K562 (cell line): ENCODE measurements around the gene ARHGAP25.

Experiments
- ILK ChIP-seq: fragments of 450-650 bp; IDR thresholded peaks from 2 replicates; pipeline ENCODE4 v1.6.1; 2016; ENCODE audit warnings: missing genetic modification characterization, low read depth, mild to moderate bottlenecking, missing compliant biosample characterization, moderate library complexity, borderline replicate concordance
- MYNN ChIP-seq, 2 experiments: sonication (generic); formaldehyde crosslinking in 1 of 2; IDR thresholded peaks; 2 replicates each; pipeline versions ENCODE4 v1.5.0 to v1.6.1; 2016 to 2020; ENCODE audit warnings: antibody characterized with exemption in 1 of 2, missing genetic modification reagents in 1 of 2

- no peak for TF ChIP-seq MYNN (IDR thresholded peaks at IDR 0.05)
- TF ChIP-seq MYNN (CRISPR knock-in tag; IDR thresholded peaks at IDR 0.05) = no peak
- no peak for TF ChIP-seq ILK
Observed at GRCh38 chr2:68832233-68832869, 97.7 kb downstream of the ARHGAP25 start.
